Myometrial cell (primary cell): ENCODE results near the gene GOLGA6L1. TPM values are rescaled to one million over a fixed set of nuclear protein-coding genes. Genes with fewer than 3 reads are reported as not detected.

ENCODE experiments used
- total RNA-seq: library from RNA; depleted of rRNA; stranded (reverse); fragments of >200 nt; gene quantifications from 2 replicates; pipeline ENCODE4 v1.2.3, GENCODE V29; 2015

Gene GOLGA6L1
- total RNA-seq, result not detected in 2 replicates

GRCh38 chr15:23136722-23137121 lies at the start of gene GOLGA6L1:
GOLGA6L1 (minus strand) TSS chr15:23136822; CDS start chr15:23136731, 91 bp downstream.

Other genes starting within 250 kb of the GOLGA6L1 start
- 89.1 and 94.0 TPM in 2 replicates for gene CYFIP1, start 156.5 kb downstream of the GOLGA6L1 start, total RNA-seq
- 17.0 and 17.4 TPM in 2 replicates for gene TUBGCP5, start 97.3 kb downstream of the GOLGA6L1 start, total RNA-seq
- not detected in 2 replicates for gene GOLGA6L26, start 197.4 kb upstream of the GOLGA6L1 start, total RNA-seq
- gene GOLGA8S, start 217.9 kb upstream of the GOLGA6L1 start, total RNA-seq, result not detected in 2 replicates